AG04450 (cell line): ENCODE results near the gene LDB2. TPM values are rescaled to one million over a fixed set of nuclear protein-coding genes. Genes with fewer than 3 reads are reported as not detected.

Source experiments
- CTCF ChIA-PET: fragments of 300-600, 350-600 bp; formaldehyde crosslinking; extraction: SDS; loops from one replicate; lab custom pipeline; 2022; ENCODE audit warnings: antibody characterized with exemption, inconsistent platforms; lab: Charles Lee
- POLR2A ChIA-PET: fragments of 350-600 bp; formaldehyde crosslinking; extraction: SDS; loops from one replicate; lab custom pipeline; 2021; ENCODE audit warnings: antibody characterized with exemption, inconsistent platforms; lab: Yijun Ruan, JAX
- DNase-seq: peaks from one replicate; pipeline ENCODE4 v3.0.0-alpha.2; 2011; ENCODE audit warnings: low read depth, low spot score
- H3K27ac ChIP-seq: one replicate; pipeline ENCODE4 v1.5.1; 2012; ENCODE audit warnings: low read depth, low read length, control low read depth
- H3K27me3 ChIP-seq: one replicate; pipeline ENCODE4 v1.6.0; 2012; ENCODE audit warnings: low read length; ENCODE audit not compliant: control insufficient read depth, insufficient read depth
- H3K4me3 ChIP-seq: 2 replicates; pipeline ENCODE4 v1.5.1; 2011; ENCODE audit warnings: mild to moderate bottlenecking, low read depth, low read length, control low read depth
- H3K9me3 ChIP-seq: 2 replicates; pipeline ENCODE4 v1.5.1; 2012; ENCODE audit warnings: low read length; ENCODE audit not compliant: control insufficient read depth, insufficient read depth
- CTCF ChIP-seq: IDR thresholded peaks from 2 replicates; pipeline ENCODE4 v1.5.1; 2011; ENCODE audit warnings: low read depth, low read length, control low read depth, inconsistent platforms
- polyA plus RNA-seq: library from polyadenylated mRNA; depleted of rRNA; stranded (reverse); fragments of >200 nt; gene quantifications from 2 replicates; pipeline ENCODE4 v1.2.3, GENCODE V29; 2011

Gene LDB2
- polyA plus RNA-seq, 1 experiment, result 180 TPM

- H3K27ac ChIP-seq, result no peak overlapping the region
- no peak for DNase-seq
- POLR2A ChIA-PET, result interaction anchor here (0.7 kb wide), 1 partner anchor 366 kb away, joined by 5 read pairs; no protein-coding TSS in a partner anchor
- CTCF ChIA-PET, result interaction anchor here (0.5 to 1.6 kb wide), 3 partner anchors 11 to 498 kb away, joined by 3 to 7 read pairs (median 3); no protein-coding TSS in a partner anchor
- H3K9me3 ChIP-seq, result no peaks in the 10 kb centered on the region
- no peaks in the 10 kb centered on the region for H3K27me3 ChIP-seq
- no peak overlapping the region for H3K4me3 ChIP-seq
- no peak for TF ChIP-seq CTCF
Observed at GRCh38 chr4:16827045-16827444, 71.4 kb downstream of the LDB2 start.

GRCh38 chr4:16826406-16826910 lies 72.0 kb downstream of the LDB2 start:
- POLR2A ChIA-PET, result interaction anchor here (0.7 kb wide), 1 partner anchor 366 kb away, joined by 5 read pairs; no protein-coding TSS in a partner anchor
- CTCF ChIA-PET, result interaction anchor here (0.5 to 1.6 kb wide), 3 partner anchors 10 to 498 kb away, joined by 3 to 7 read pairs (median 3); no protein-coding TSS in a partner anchor
- no peak for TF ChIP-seq CTCF
- DNase-seq, result no peak
- no peaks in the 10 kb centered on the region for H3K27me3 ChIP-seq
- no peak overlapping the region for H3K27ac ChIP-seq
- no peak overlapping the region for H3K4me3 ChIP-seq
- H3K9me3 ChIP-seq, result no peaks in the 10 kb centered on the region

- Histone ChIP-seq H3K9me3 (no peaks in the 10 kb centered on the region), H3K4me3 (no peak overlapping the region), H3K27ac (no peak overlapping the region), H3K27me3 (no peaks in the 10 kb centered on the region)
- DNase-seq, result no peak
- CTCF ChIA-PET, result interaction anchor here (0.5 to 1.1 kb wide), 2 partner anchors 30 to 500 kb away, joined by 3 read pairs; no protein-coding TSS in a partner anchor
- TF ChIP-seq CTCF, result no peak
- POLR2A ChIA-PET, result no interaction called here
Observed at GRCh38 chr4:16824278-16824806, 74.1 kb downstream of the LDB2 start.

GRCh38 chr4:16820329-16820728 lies 78.1 kb downstream of the LDB2 start:
- no peaks in the 10 kb centered on the region for H3K27me3 ChIP-seq
- DNase-seq, result no peak
- CTCF ChIA-PET, result interaction anchor here (0.5 to 2.6 kb wide), 2 partner anchors 504 kb away, joined by 3 to 14 read pairs; no protein-coding TSS in a partner anchor
- H3K9me3 ChIP-seq, result no peaks in the 10 kb centered on the region
- no peak overlapping the region for H3K4me3 ChIP-seq
- no peak for TF ChIP-seq CTCF
- POLR2A ChIA-PET, result no interaction called here
- no peak overlapping the region for H3K27ac ChIP-seq

GRCh38 chr4:16819652-16820051 lies 78.8 kb downstream of the LDB2 start:
- ChIA-PET POLR2A (no interaction called here), CTCF (interaction anchor here (0.5 kb wide), 1 partner anchor 505 kb away, joined by 3 read pairs; no protein-coding TSS in a partner anchor)
- DNase-seq, result no peak
- no peaks in the 10 kb centered on the region for H3K27me3 ChIP-seq
- H3K4me3 ChIP-seq, result no peak overlapping the region
- H3K27ac ChIP-seq, result no peak overlapping the region
- H3K9me3 ChIP-seq, result no peaks in the 10 kb centered on the region
- no peak for TF ChIP-seq CTCF
